Loucy (cell line): Measurements from ENCODE around the gene CYSTM1.

ENCODE experiments used
- H2AFZ ChIP-seq: fragments of 200-600 bp; sonication (generic); 2 replicates; pipeline ENCODE4 v1.6.0; 2016; ENCODE audit warnings: antibody characterized with exemption, mild to moderate bottlenecking, low read length, moderate library complexity
- H3F3A ChIP-seq: fragments of 200-600 bp; 2 replicates; pipeline ENCODE4 v1.6.0; 2016; ENCODE audit warnings: antibody characterized with exemption, low read depth, mild to moderate bottlenecking
- H3K27me3 ChIP-seq: fragments of 200-600 bp; sonication (generic); 2 replicates; pipeline ENCODE4 v1.6.1; 2014; ENCODE audit warnings: low read length, mild to moderate bottlenecking; ENCODE audit not compliant: insufficient read depth, poor library complexity, severe bottlenecking
- H3K36me3 ChIP-seq: fragments of 200-600 bp; sonication (generic); 2 replicates; pipeline ENCODE4 v1.6.1; 2016; ENCODE audit warnings: low read length; ENCODE audit not compliant: insufficient read depth
- H3K4me1 ChIP-seq: fragments of 200-600 bp; sonication (generic); 2 replicates; pipeline ENCODE4 v1.5.1; 2014; ENCODE audit warnings: low read length, mild to moderate bottlenecking; ENCODE audit not compliant: insufficient read depth, poor library complexity, severe bottlenecking
- H3K4me2 ChIP-seq: fragments of 200-600 bp; sonication (generic); 2 replicates; pipeline ENCODE4 v1.6.0; 2014; ENCODE audit warnings: antibody characterized with exemption, low read length, low read depth, mild to moderate bottlenecking; ENCODE audit not compliant: poor library complexity, severe bottlenecking
- H3K4me3 ChIP-seq: fragments of 200-600 bp; sonication (generic); 2 replicates; pipeline ENCODE4 v1.5.1; 2014; ENCODE audit warnings: low read length, mild to moderate bottlenecking, mixed read lengths; ENCODE audit not compliant: poor library complexity, severe bottlenecking
- H3K79me2 ChIP-seq: fragments of 200-600 bp; sonication (generic); 2 replicates; pipeline ENCODE4 v1.6.1; 2014; ENCODE audit warnings: low read length; ENCODE audit not compliant: insufficient read depth
- H3K9ac ChIP-seq: fragments of 200-600 bp; sonication (generic); 2 replicates; pipeline ENCODE4 v1.6.0; 2014; ENCODE audit warnings: mild to moderate bottlenecking, low read depth, low read length, moderate library complexity; ENCODE audit not compliant: poor library complexity, severe bottlenecking
- H3K9me2 ChIP-seq: fragments of 200-600 bp; sonication (generic); replicated peaks from 2 replicates; pipeline ENCODE4 v1.6.1; 2016; ENCODE audit warnings: low read depth, low read length, mixed read lengths
- H3K9me3 ChIP-seq: fragments of 200-600 bp; sonication (generic); 2 replicates; pipeline ENCODE4 v1.6.1; 2014; ENCODE audit warnings: mild to moderate bottlenecking, antibody characterized with exemption, low read length, low read depth; ENCODE audit not compliant: insufficient read depth
- H4K20me1 ChIP-seq: fragments of 200-600 bp; sonication (generic); 2 replicates; pipeline ENCODE4 v1.6.0; 2014; ENCODE audit warnings: antibody characterized with exemption, low read length, mild to moderate bottlenecking; ENCODE audit not compliant: insufficient read depth, poor library complexity, severe bottlenecking
- CTCF ChIP-seq: fragments of 200-600 bp; sonication (generic); conservative IDR thresholded peaks from 2 replicates; pipeline ENCODE4 v1.5.1; 2014; ENCODE audit warnings: mild to moderate bottlenecking, antibody characterized with exemption, low read length
- EZH2phosphoT487 ChIP-seq: fragments of 200-600 bp; IDR thresholded peaks from 2 replicates; pipeline ENCODE4 v1.6.1; 2018; ENCODE audit warnings: antibody characterized with exemption, mild to moderate bottlenecking, moderate library complexity, borderline replicate concordance

CYSTM1 gene

GRCh38 chr5:140133514-140134167, 41.3 kb upstream of the CYSTM1 start:
- Histone ChIP-seq H3K4me1 (peaks cover 30% of the 10 kb centered on the region), H3K36me3 (no peaks in the 10 kb centered on the region), H3K9me3 (no peaks in the 10 kb centered on the region), H4K20me1 (no peaks in the 10 kb centered on the region), H3K9ac (no peak overlapping the region), H2AFZ (no peak overlapping the region), H3K4me3 (no peak overlapping the region), H3K4me2 (no peak overlapping the region), H3K79me2 (no peaks in the 10 kb centered on the region; the same call in 1 of the 2 replicates), H3K9me2 (no peaks in the 10 kb centered on the region), H3K27me3 (no peaks in the 10 kb centered on the region), H3F3A (no peaks in the 10 kb centered on the region)
- TF ChIP-seq CTCF = no peak
- no peak for TF ChIP-seq EZH2phosphoT487

GRCh38 chr5:140134277-140134935, 40.6 kb upstream of the CYSTM1 start:
- Histone ChIP-seq H3K79me2 (no peaks in the 10 kb centered on the region), H3K4me3 (no peak overlapping the region), H3K4me1 (peaks cover 30% of the 10 kb centered on the region), H3K9ac (no peak overlapping the region), H2AFZ (no peak overlapping the region), H3K9me2 (no peaks in the 10 kb centered on the region), H3K9me3 (no peaks in the 10 kb centered on the region), H3K27me3 (no peaks in the 10 kb centered on the region), H3K4me2 (no peak overlapping the region), H3F3A (no peaks in the 10 kb centered on the region), H3K36me3 (no peaks in the 10 kb centered on the region), H4K20me1 (no peaks in the 10 kb centered on the region)
- no peak for TF ChIP-seq CTCF
- TF ChIP-seq EZH2phosphoT487 = no peak

GRCh38 chr5:140135127-140135526, 39.9 kb upstream of the CYSTM1 start:
- H3K9me2 ChIP-seq = no peaks in the 10 kb centered on the region
- TF ChIP-seq CTCF (no peak), EZH2phosphoT487 (no peak)
- no peaks in the 10 kb centered on the region for H3K27me3 ChIP-seq
- no peaks in the 10 kb centered on the region for H4K20me1 ChIP-seq
- no peaks in the 10 kb centered on the region for H3K9me3 ChIP-seq
- no peaks in the 10 kb centered on the region for H3K36me3 ChIP-seq
- no peak overlapping the region for H2AFZ ChIP-seq
- no peaks in the 10 kb centered on the region for H3F3A ChIP-seq
- no peaks in the 10 kb centered on the region for H3K79me2 ChIP-seq
- no peak overlapping the region for H3K4me2 ChIP-seq
- no peak overlapping the region for H3K9ac ChIP-seq
- peaks cover 30% of the 10 kb centered on the region for H3K4me1 ChIP-seq
- no peak overlapping the region for H3K4me3 ChIP-seq
